HCT116 (cell line): ENCODE results near the gene TLE4. TPM values are rescaled to one million over a fixed set of nuclear protein-coding genes. Genes with fewer than 3 reads are reported as not detected.

Source experiments
- ATAC-seq: fragments of 200-7000 bp; cut with Tn5 transposase; 2 replicates; pipeline ENCODE4 v1.9.1; 2020; ENCODE audit warnings: mild to moderate bottlenecking, moderate library complexity
- BruUV-seq: library from RNA; stranded (reverse); fragments of 400-500 nt; replicated peaks from 2 replicates; lab custom pipeline; 2021; lab: Mats Ljungman, UMichigan
- CTCF ChIA-PET: fragments of 300-600 bp; sonication (Branson Sonifier 250); formaldehyde crosslinking; loops from one replicate; lab custom pipeline; 2021; ENCODE audit warnings: antibody characterized with exemption; lab: Charles Lee
- POLR2A ChIA-PET: fragments of 300-600, 350-600 bp; sonication (Branson Sonifier 250); formaldehyde crosslinking; loops from one replicate; lab custom pipeline; 2021; ENCODE audit warnings: antibody characterized with exemption; lab: Charles Lee
- RAD21 ChIA-PET, 2 experiments: fragments of 300-600 bp; sonication (Branson Sonifier 250); formaldehyde crosslinking; loops; one replicate each; lab custom pipeline; 2023; ENCODE audit warnings: low total read pairs in 2 of 2; ENCODE audit not compliant: uncharacterized antibody in 2 of 2, unreplicated experiment in 2 of 2, low non-redundant PET in 1 of 2; lab: Charles Lee
- DNase-seq: peaks from one replicate; pipeline ENCODE4 v3.0.0-alpha.2; 2010; ENCODE audit warnings: low read depth, low spot score
- H2AFZ ChIP-seq: fragments of 200-600 bp; shearing (Covaris generic), sonication (generic); 2 replicates; pipeline ENCODE4 v1.6.1; 2017; ENCODE audit warnings: low read depth, mixed run types, mixed read lengths, antibody characterized with exemption, low read length; ENCODE audit not compliant: poor library complexity, severe bottlenecking
- H3K27ac ChIP-seq: 2 replicates; pipeline ENCODE4 v1.5.1; 2012; ENCODE audit warnings: low read depth, low read length
- H3K27me3 ChIP-seq: fragments of 200-600 bp; sonication (generic); 2 replicates; pipeline ENCODE4 v1.6.1; 2016; ENCODE audit warnings: mixed run types, low read length, mixed read lengths; ENCODE audit not compliant: insufficient read depth
- H3K36me3 ChIP-seq, 2 experiments: fragments of 200-500 bp in 1 of 2; fragments of 200-600 bp in 1 of 2; sonication (Bioruptor generic) in 1 of 2; sonication (generic) in 1 of 2; 2 replicates each; pipeline versions ENCODE4 v1.5.1 to v1.6.1; 2014 to 2016; ENCODE audit warnings: low read length in 2 of 2, inconsistent platforms in 1 of 2, mixed read lengths in 1 of 2, mixed run types in 1 of 2; ENCODE audit not compliant: insufficient read depth in 2 of 2, control insufficient read depth in 1 of 2
- H3K4me1 ChIP-seq, 2 experiments: fragments of 200-600 bp in 1 of 2; sonication (generic) in 1 of 2; 2 replicates each; pipeline versions ENCODE4 v1.5.1 to v1.6.1; 2012 to 2017; ENCODE audit warnings: low read length in 2 of 2, inconsistent platforms in 1 of 2, mild to moderate bottlenecking in 1 of 2, mixed read lengths in 1 of 2, mixed run types in 1 of 2, moderate library complexity in 1 of 2; ENCODE audit not compliant: insufficient read depth in 2 of 2, control insufficient read depth in 1 of 2
- H3K4me2 ChIP-seq: fragments of 200-600 bp; sonication (generic); 2 replicates; pipeline ENCODE4 v1.6.1; 2017; ENCODE audit warnings: mixed run types, low read length, mixed read lengths
- H3K4me3 ChIP-seq, 2 experiments: fragments of 200-600 bp in 1 of 2; sonication (generic) in 1 of 2; replicated peaks in 1 of 2; 2 replicates each; pipeline ENCODE4 v1.5.1; 2011 to 2016; ENCODE audit warnings: low read length in 2 of 2, control low read depth in 1 of 2, low read depth in 1 of 2, mild to moderate bottlenecking in 1 of 2, mixed read lengths in 1 of 2, mixed run types in 1 of 2
- H3K79me2 ChIP-seq: fragments of 200-600 bp; sonication (generic); 2 replicates; pipeline ENCODE4 v1.6.1; 2017; ENCODE audit warnings: mild to moderate bottlenecking, mixed run types, low read length, moderate library complexity, mixed read lengths; ENCODE audit not compliant: insufficient read depth
- H3K9ac ChIP-seq: fragments of 200-600 bp; sonication (generic); 2 replicates; pipeline ENCODE4 v1.6.1; 2016; ENCODE audit warnings: low read length, mixed read lengths
- H3K9me2 ChIP-seq: fragments of 200-600 bp; sonication (generic), shearing (Covaris generic); 2 replicates; pipeline ENCODE4 v1.6.1; 2017; ENCODE audit warnings: mixed run types, mild to moderate bottlenecking, moderate library complexity; ENCODE audit not compliant: insufficient read depth
- H3K9me3 ChIP-seq, 2 experiments: fragments of 200-500 bp in 1 of 2; fragments of 200-600 bp in 1 of 2; sonication (Bioruptor generic) in 1 of 2; sonication (generic) in 1 of 2; 2 replicates each; pipeline ENCODE4 v1.6.1; 2014 to 2017; ENCODE audit warnings: low read length in 2 of 2, mixed read lengths in 2 of 2, inconsistent platforms in 1 of 2, low read depth in 1 of 2, mild to moderate bottlenecking in 1 of 2, mixed run types in 1 of 2, moderate library complexity in 1 of 2; ENCODE audit not compliant: control insufficient read depth in 1 of 2, insufficient read depth in 1 of 2
- H4K20me1 ChIP-seq: fragments of 200-600 bp; sonication (generic), shearing (Covaris generic); 2 replicates; pipeline ENCODE4 v1.6.1; 2017; ENCODE audit warnings: mixed run types, mild to moderate bottlenecking, moderate library complexity; ENCODE audit not compliant: insufficient read depth
- CBX3 ChIP-seq: IDR thresholded peaks from 2 replicates; pipeline ENCODE4 v1.6.1; 2012; ENCODE audit warnings: low read depth
- CEBPB ChIP-seq: IDR thresholded peaks from 2 replicates; pipeline ENCODE4 v1.6.1; 2012; ENCODE audit warnings: low read depth
- EGR1 ChIP-seq: IDR thresholded peaks from 2 replicates; pipeline ENCODE4 v1.6.1; 2012; ENCODE audit warnings: low read depth
- EZH2 ChIP-seq: fragments of 200-600 bp; sonication (generic); IDR thresholded peaks from 2 replicates; pipeline ENCODE4 v1.6.1; 2017; ENCODE audit warnings: antibody characterized with exemption, mixed run types
- FOSL1 ChIP-seq: IDR thresholded peaks from 2 replicates; pipeline ENCODE4 v1.6.1; 2012; ENCODE audit warnings: low read depth
- JUND ChIP-seq: IDR thresholded peaks from 2 replicates; pipeline ENCODE4 v1.6.1; 2012
- POLR2A ChIP-seq: IDR thresholded peaks from 2 replicates; pipeline ENCODE4 v1.7.0; 2011; ENCODE audit warnings: borderline replicate concordance; ENCODE audit not compliant: insufficient read depth, insufficient read length; ENCODE audit errors: extremely low read depth
- POLR2AphosphoS5 ChIP-seq: IDR thresholded peaks from 2 replicates; pipeline ENCODE4 v1.6.1; 2011; ENCODE audit warnings: mild to moderate bottlenecking, low read depth, low read length, moderate library complexity
- RAD21 ChIP-seq: IDR thresholded peaks from 2 replicates; pipeline ENCODE4 v1.6.1; 2012; ENCODE audit warnings: low read depth, mild to moderate bottlenecking
- SP1 ChIP-seq: IDR thresholded peaks from 2 replicates; pipeline ENCODE4 v1.6.1; 2012; ENCODE audit warnings: low read depth
- SRF ChIP-seq: IDR thresholded peaks from 2 replicates; pipeline ENCODE4 v1.6.1; 2012; ENCODE audit warnings: low read depth
- TCF7L2 ChIP-seq: IDR thresholded peaks from 2 replicates; pipeline ENCODE4 v1.7.0; 2011; ENCODE audit warnings: borderline replicate concordance, inconsistent platforms; ENCODE audit not compliant: insufficient read depth, insufficient read length; ENCODE audit errors: extremely low read depth
- YY1 ChIP-seq: IDR thresholded peaks from 2 replicates; pipeline ENCODE4 v1.6.1; 2011; ENCODE audit warnings: low read length, low read depth, moderate library complexity, mild to moderate bottlenecking; ENCODE audit not compliant: insufficient replicate concordance; ENCODE audit errors: extremely low read depth
- ZFX ChIP-seq: fragments of 450-650 bp; IDR thresholded peaks from 2 replicates; pipeline ENCODE4 v1.6.1; 2017
- ZNF274 ChIP-seq: fragments of 200-500 bp; sonication (Bioruptor generic); IDR thresholded peaks from 2 replicates; pipeline ENCODE4 v1.6.1; 2014; ENCODE audit warnings: mild to moderate bottlenecking, low read depth, low read length, inconsistent platforms
- intact Hi-C: fragments of 100-400 bp; cut with micrococcal nuclease; formaldehyde crosslinking; loops from 2 replicates; pipeline ENCODE4 v1.10.0; 2022
- total RNA-seq: library from RNA; stranded (reverse); gene quantifications from one replicate; pipeline ENCODE4 v1.2.1, GENCODE V29; 2021; ENCODE audit not compliant: unreplicated experiment
- TF ChIP-seq, protein P1 (sequence below): IDR thresholded peaks from 2 replicates; pipeline ENCODE4 v1.6.1; 2012
- TF ChIP-seq, protein P2 (sequence below): IDR thresholded peaks from 2 replicates; pipeline ENCODE4 v1.6.1; 2011; ENCODE audit warnings: mild to moderate bottlenecking, low read length, moderate library complexity; ENCODE audit not compliant: insufficient replicate concordance; ENCODE audit errors: extremely low read depth
- TF ChIP-seq, protein P3 (sequence below), 3 experiments: fragments of 200-600 bp in 1 of 3; sonication (generic) in 1 of 3; IDR thresholded peaks in 2 of 3; conservative IDR thresholded peaks in 1 of 3; 2 replicates each; pipeline ENCODE4 v1.5.1; 2012 to 2017; ENCODE audit warnings: low read depth in 2 of 3, low read length in 2 of 3, antibody characterized with exemption in 1 of 3, borderline replicate concordance in 1 of 3, control low read depth in 1 of 3, mild to moderate bottlenecking in 1 of 3, mixed read lengths in 1 of 3, mixed run types in 1 of 3, moderate library complexity in 1 of 3; ENCODE audit not compliant: insufficient read depth in 1 of 3
- TF ChIP-seq, protein P4 (sequence below): IDR thresholded peaks from 2 replicates; pipeline ENCODE4 v1.6.1; 2012

The TLE4 gene
- total RNA-seq, 1 experiment from 2014 or later, result 0.39 TPM

DNA sequence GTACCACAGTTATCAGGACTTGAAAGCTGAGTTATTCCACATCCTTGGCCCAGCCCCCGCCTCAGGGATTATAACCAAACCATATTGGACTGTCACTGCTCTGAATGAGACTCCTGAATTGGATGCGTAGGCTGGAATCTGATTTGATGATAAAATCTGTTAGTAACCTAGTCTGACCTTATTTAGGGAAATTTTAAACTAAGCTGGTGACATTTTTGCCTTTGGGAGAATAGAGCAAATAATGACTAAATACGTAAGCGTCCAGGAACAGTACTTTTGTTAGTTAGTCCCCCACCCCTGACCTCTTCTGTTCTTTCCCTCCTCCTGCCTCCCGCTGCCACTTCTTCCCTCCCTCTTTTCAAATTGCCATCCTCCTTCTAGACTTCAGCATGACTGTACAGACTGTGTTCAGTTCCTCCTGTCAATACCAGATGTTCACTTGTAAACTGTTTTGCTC is 92.6 kb downstream of the TLE4 start:
- CTCF ChIA-PET, result no interaction called here
- H3K4me3 ChIP-seq, result no peak overlapping the region
- H3K36me3 ChIP-seq, result no peaks in the 10 kb centered on the region
- no peak overlapping the region for H2AFZ ChIP-seq
- no peaks in the 10 kb centered on the region for H4K20me1 ChIP-seq
- POLR2A ChIA-PET, result no interaction called here
- ATAC-seq, result no peak
- no peak for TF ChIP-seq SRF
- TF ChIP-seq RAD21, result no peak
- TF ChIP-seq EZH2, result no peak
- no peak for TF ChIP-seq POLR2AphosphoS5
- TF ChIP-seq FOSL1, result no peak
- no peak for TF ChIP-seq ZNF274
- TF ChIP-seq CBX3, result no peak
- TF ChIP-seq, protein P1, sequence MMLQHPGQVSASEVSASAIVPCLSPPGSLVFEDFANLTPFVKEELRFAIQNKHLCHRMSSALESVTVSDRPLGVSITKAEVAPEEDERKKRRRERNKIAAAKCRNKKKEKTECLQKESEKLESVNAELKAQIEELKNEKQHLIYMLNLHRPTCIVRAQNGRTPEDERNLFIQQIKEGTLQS, result no peak
- no peak for TF ChIP-seq SP1
- TF ChIP-seq EGR1, result no peak
- no peak for TF ChIP-seq JUND
- TF ChIP-seq, protein P2, sequence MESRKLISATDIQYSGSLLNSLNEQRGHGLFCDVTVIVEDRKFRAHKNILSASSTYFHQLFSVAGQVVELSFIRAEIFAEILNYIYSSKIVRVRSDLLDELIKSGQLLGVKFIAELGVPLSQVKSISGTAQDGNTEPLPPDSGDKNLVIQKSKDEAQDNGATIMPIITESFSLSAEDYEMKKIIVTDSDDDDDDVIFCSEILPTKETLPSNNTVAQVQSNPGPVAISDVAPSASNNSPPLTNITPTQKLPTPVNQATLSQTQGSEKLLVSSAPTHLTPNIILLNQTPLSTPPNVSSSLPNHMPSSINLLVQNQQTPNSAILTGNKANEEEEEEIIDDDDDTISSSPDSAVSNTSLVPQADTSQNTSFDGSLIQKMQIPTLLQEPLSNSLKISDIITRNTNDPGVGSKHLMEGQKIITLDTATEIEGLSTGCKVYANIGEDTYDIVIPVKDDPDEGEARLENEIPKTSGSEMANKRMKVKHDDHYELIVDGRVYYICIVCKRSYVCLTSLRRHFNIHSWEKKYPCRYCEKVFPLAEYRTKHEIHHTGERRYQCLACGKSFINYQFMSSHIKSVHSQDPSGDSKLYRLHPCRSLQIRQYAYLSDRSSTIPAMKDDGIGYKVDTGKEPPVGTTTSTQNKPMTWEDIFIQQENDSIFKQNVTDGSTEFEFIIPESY, result no peak
- TF ChIP-seq, protein P3, sequence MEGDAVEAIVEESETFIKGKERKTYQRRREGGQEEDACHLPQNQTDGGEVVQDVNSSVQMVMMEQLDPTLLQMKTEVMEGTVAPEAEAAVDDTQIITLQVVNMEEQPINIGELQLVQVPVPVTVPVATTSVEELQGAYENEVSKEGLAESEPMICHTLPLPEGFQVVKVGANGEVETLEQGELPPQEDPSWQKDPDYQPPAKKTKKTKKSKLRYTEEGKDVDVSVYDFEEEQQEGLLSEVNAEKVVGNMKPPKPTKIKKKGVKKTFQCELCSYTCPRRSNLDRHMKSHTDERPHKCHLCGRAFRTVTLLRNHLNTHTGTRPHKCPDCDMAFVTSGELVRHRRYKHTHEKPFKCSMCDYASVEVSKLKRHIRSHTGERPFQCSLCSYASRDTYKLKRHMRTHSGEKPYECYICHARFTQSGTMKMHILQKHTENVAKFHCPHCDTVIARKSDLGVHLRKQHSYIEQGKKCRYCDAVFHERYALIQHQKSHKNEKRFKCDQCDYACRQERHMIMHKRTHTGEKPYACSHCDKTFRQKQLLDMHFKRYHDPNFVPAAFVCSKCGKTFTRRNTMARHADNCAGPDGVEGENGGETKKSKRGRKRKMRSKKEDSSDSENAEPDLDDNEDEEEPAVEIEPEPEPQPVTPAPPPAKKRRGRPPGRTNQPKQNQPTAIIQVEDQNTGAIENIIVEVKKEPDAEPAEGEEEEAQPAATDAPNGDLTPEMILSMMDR (IDR thresholded peaks at IDR 0.05 in 2 of 3, conservative IDR thresholded peaks at IDR 0.05 in 1 of 3; ENCODE audit: borderline replicate concordance in 1 of 3, insufficient read depth in 1 of 3, low read depth in 2 of 3, low read length in 2 of 3), result no peak
- no peak for TF ChIP-seq POLR2A
- no peak for TF ChIP-seq CEBPB
- TF ChIP-seq, protein P4, sequence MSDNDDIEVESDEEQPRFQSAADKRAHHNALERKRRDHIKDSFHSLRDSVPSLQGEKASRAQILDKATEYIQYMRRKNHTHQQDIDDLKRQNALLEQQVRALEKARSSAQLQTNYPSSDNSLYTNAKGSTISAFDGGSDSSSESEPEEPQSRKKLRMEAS, result no peak
- TF ChIP-seq YY1, result no peak
- no peak for TF ChIP-seq ZFX
- TF ChIP-seq TCF7L2, result no peak
- TF ChIP-seq, all 23 proteins: peak for 0
- Histone ChIP-seq H3K79me2 (no peaks in the 10 kb centered on the region), H3K27ac (no peak overlapping the region), H3K27me3 (no peaks in the 10 kb centered on the region), H3K9me3 (peaks cover 0 to 12% of the 10 kb centered on the region in 2 experiments; a peak in 2 of 4 replicates), H3K4me2 (no peak overlapping the region), H3K9me2 (no peaks in the 10 kb centered on the region), H3K4me1 (no peaks in the 10 kb centered on the region), H3K9ac (no peak overlapping the region)
- intact Hi-C loops, result no loop called here
- no TSS peak for BruUV-seq
- RAD21 ChIA-PET, result no interaction called here
- DNase-seq, result no peak
